Panc1 (cell line): ENCODE measurements around the gene MAPKBP1. TPM values are rescaled to one million over a fixed set of nuclear protein-coding genes. Genes with fewer than 3 reads are reported as not detected.

ENCODE experiments used
- ATAC-seq: fragments of 200-7000 bp; cut with Tn5 transposase; 2 replicates; pipeline ENCODE4 v1.9.1; 2020; ENCODE audit warnings: mild to moderate bottlenecking, moderate library complexity
- BruUV-seq: library from RNA; stranded (reverse); fragments of 400-500 nt; replicated peaks from 2 replicates; lab custom pipeline; 2021; lab: Mats Ljungman, UMichigan
- CTCF ChIA-PET: fragments of 300-600 bp; sonication (Branson Sonifier 250); formaldehyde crosslinking; loops from one replicate; lab custom pipeline; 2022; ENCODE audit warnings: antibody characterized with exemption; lab: Charles Lee
- POLR2A ChIA-PET: fragments of 300-600 bp; sonication (Branson Sonifier 250); formaldehyde crosslinking; loops from one replicate; lab custom pipeline; 2022; ENCODE audit warnings: antibody characterized with exemption; lab: Charles Lee
- DNase-seq: peaks from one replicate; pipeline ENCODE4 v3.0.0-alpha.2; 2010; ENCODE audit warnings: low read depth, low spot score
- H3K27ac ChIP-seq: 2 replicates; pipeline ENCODE4 v1.5.1; 2011; ENCODE audit warnings: mild to moderate bottlenecking, low read length, inconsistent platforms
- H3K27me3 ChIP-seq: fragments of 200-500 bp; sonication (Bioruptor generic); 2 replicates; pipeline ENCODE4 v1.6.0; 2014; ENCODE audit warnings: low read length, inconsistent platforms; ENCODE audit not compliant: control insufficient read depth, insufficient read depth
- H3K36me3 ChIP-seq: fragments of 200-500 bp; sonication (Bioruptor generic); 2 replicates; pipeline ENCODE4 v1.5.1; 2014; ENCODE audit warnings: inconsistent platforms, mild to moderate bottlenecking, low read length, moderate library complexity; ENCODE audit not compliant: control insufficient read depth, insufficient read depth
- H3K4me1 ChIP-seq: 2 replicates; pipeline ENCODE4 v1.5.1; 2011; ENCODE audit warnings: inconsistent platforms, mild to moderate bottlenecking, low read length, moderate library complexity; ENCODE audit not compliant: control insufficient read depth, insufficient read depth
- H3K4me3 ChIP-seq, 2 experiments: 2 replicates each; pipeline ENCODE4 v1.5.1; 2011 to 2012; ENCODE audit warnings: low read depth in 2 of 2, low read length in 2 of 2, mild to moderate bottlenecking in 2 of 2, inconsistent platforms in 1 of 2, moderate library complexity in 1 of 2
- H3K9me3 ChIP-seq: fragments of 200-500 bp; sonication (Bioruptor generic); 2 replicates; pipeline ENCODE4 v1.5.1; 2014; ENCODE audit warnings: low read depth, mild to moderate bottlenecking, inconsistent platforms, low read length, moderate library complexity; ENCODE audit not compliant: control insufficient read depth, insufficient read depth
- POLR2AphosphoS5 ChIP-seq: IDR thresholded peaks from 2 replicates; pipeline ENCODE4 v1.6.1; 2012; ENCODE audit warnings: mild to moderate bottlenecking, low read depth, low read length, moderate library complexity
- SIN3A ChIP-seq: IDR thresholded peaks from 2 replicates; pipeline ENCODE4 v1.6.1; 2012; ENCODE audit warnings: low read depth, mild to moderate bottlenecking, low read length, moderate library complexity, borderline replicate concordance; ENCODE audit not compliant: insufficient read depth
- TCF7L2 ChIP-seq: IDR thresholded peaks from 2 replicates; pipeline ENCODE4 v1.6.1; 2011; ENCODE audit warnings: mild to moderate bottlenecking, low read depth, low read length, inconsistent platforms
- in situ Hi-C: cut with HindIII; loops from 2 replicates; pipeline ENCODE4 v1.10.0; 2016; ENCODE audit warnings: low sequenced_read_pairs, low pct_unique_long_range_greater_than_20kb
- intact Hi-C: fragments of 100-400 bp; cut with micrococcal nuclease; formaldehyde crosslinking; loops from one replicate; pipeline ENCODE4 v1.10.0; 2022; ENCODE audit not compliant: unreplicated experiment
- microRNA-seq: library from miRNA; unstranded; fragments of <30 nt; microRNA quantifications from one replicate; pipeline ENCODE4 v1.1.0, GENCODE V29; 2020; ENCODE audit not compliant: unreplicated experiment
- total RNA-seq: library from RNA; stranded (reverse); gene quantifications from one replicate; pipeline ENCODE4 v1.2.1, GENCODE V29; 2021; ENCODE audit not compliant: unreplicated experiment
- TF ChIP-seq, protein P1 (sequence below), 2 experiments: IDR thresholded peaks; 2 replicates each; pipeline ENCODE4 v1.6.1; 2011 to 2012; ENCODE audit warnings: low read depth in 2 of 2, control low read depth in 1 of 2, low read length in 1 of 2, mild to moderate bottlenecking in 1 of 2, moderate library complexity in 1 of 2; ENCODE audit not compliant: insufficient read depth in 1 of 2
- TF ChIP-seq, protein P2 (sequence below): fragments of 450-650 bp; IDR thresholded peaks from 2 replicates; pipeline ENCODE4 v1.5.1; 2017; ENCODE audit warnings: mild to moderate bottlenecking

The MAPKBP1 gene
- total RNA-seq, 1 experiment from 2014 or later, result 38.4 TPM

DNA sequence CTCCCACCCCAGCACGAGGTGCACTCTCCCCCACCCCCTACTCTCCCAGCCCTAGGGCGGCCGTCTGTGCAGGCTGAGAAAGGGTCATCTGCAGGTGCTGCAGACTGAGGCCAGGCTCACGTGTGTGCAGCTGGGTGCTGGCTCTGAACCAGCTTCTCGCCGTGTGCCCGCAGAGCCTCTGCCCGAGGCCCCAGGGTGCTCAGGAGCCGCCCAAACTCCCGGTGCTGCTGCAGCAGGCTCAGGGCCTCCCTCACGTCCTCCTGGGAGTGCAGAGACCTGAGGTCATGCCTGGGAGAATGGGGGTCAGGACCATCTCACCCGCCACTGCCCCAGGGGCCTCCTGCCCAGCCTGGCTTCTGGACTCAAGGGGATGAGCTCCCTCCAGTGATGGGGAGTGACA is 102.4 kb downstream of the MAPKBP1 start:
- TF ChIP-seq POLR2AphosphoS5, result no peak
- no peak for TF ChIP-seq SIN3A
- no peak for TF ChIP-seq TCF7L2
- TF ChIP-seq, protein P1, sequence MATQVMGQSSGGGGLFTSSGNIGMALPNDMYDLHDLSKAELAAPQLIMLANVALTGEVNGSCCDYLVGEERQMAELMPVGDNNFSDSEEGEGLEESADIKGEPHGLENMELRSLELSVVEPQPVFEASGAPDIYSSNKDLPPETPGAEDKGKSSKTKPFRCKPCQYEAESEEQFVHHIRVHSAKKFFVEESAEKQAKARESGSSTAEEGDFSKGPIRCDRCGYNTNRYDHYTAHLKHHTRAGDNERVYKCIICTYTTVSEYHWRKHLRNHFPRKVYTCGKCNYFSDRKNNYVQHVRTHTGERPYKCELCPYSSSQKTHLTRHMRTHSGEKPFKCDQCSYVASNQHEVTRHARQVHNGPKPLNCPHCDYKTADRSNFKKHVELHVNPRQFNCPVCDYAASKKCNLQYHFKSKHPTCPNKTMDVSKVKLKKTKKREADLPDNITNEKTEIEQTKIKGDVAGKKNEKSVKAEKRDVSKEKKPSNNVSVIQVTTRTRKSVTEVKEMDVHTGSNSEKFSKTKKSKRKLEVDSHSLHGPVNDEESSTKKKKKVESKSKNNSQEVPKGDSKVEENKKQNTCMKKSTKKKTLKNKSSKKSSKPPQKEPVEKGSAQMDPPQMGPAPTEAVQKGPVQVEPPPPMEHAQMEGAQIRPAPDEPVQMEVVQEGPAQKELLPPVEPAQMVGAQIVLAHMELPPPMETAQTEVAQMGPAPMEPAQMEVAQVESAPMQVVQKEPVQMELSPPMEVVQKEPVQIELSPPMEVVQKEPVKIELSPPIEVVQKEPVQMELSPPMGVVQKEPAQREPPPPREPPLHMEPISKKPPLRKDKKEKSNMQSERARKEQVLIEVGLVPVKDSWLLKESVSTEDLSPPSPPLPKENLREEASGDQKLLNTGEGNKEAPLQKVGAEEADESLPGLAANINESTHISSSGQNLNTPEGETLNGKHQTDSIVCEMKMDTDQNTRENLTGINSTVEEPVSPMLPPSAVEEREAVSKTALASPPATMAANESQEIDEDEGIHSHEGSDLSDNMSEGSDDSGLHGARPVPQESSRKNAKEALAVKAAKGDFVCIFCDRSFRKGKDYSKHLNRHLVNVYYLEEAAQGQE (IDR thresholded peaks at IDR 0.05; ENCODE audit: insufficient read depth in 1 of 2, low read depth in 2 of 2, low read length in 1 of 2), result no peak
- TF ChIP-seq, protein P2, sequence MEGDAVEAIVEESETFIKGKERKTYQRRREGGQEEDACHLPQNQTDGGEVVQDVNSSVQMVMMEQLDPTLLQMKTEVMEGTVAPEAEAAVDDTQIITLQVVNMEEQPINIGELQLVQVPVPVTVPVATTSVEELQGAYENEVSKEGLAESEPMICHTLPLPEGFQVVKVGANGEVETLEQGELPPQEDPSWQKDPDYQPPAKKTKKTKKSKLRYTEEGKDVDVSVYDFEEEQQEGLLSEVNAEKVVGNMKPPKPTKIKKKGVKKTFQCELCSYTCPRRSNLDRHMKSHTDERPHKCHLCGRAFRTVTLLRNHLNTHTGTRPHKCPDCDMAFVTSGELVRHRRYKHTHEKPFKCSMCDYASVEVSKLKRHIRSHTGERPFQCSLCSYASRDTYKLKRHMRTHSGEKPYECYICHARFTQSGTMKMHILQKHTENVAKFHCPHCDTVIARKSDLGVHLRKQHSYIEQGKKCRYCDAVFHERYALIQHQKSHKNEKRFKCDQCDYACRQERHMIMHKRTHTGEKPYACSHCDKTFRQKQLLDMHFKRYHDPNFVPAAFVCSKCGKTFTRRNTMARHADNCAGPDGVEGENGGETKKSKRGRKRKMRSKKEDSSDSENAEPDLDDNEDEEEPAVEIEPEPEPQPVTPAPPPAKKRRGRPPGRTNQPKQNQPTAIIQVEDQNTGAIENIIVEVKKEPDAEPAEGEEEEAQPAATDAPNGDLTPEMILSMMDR, result no peak
- H3K4me3 ChIP-seq, result no peak overlapping the region
- no peaks in the 10 kb centered on the region for H3K36me3 ChIP-seq
- no peak for ATAC-seq
- no peaks in the 10 kb centered on the region for H3K4me1 ChIP-seq
- no peak overlapping the region for H3K27ac ChIP-seq
- ChIA-PET POLR2A (no interaction called here), CTCF (interaction anchor here (0.6 to 1.4 kb wide), 2 partner anchors 28 to 438 kb away, joined by 3 to 5 read pairs; no protein-coding TSS in a partner anchor)
- H3K9me3 ChIP-seq, result no peaks in the 10 kb centered on the region
- in situ Hi-C loops (no loop called here), intact Hi-C loops (no loop called here)
- no peaks in the 10 kb centered on the region for H3K27me3 ChIP-seq
- no peak for DNase-seq
- no TSS peak for BruUV-seq

Small RNA genes lying within 50 kb of the gene (microRNA-seq; reads per million reads assigned to microRNA genes)
- gene MIR4310, result not detected

Other genes starting within 250 kb of the MAPKBP1 start
- 53.5 TPM for gene RPAP1, start 230.2 kb upstream of the MAPKBP1 start, total RNA-seq
- gene TYRO3, start 215.3 kb upstream of the MAPKBP1 start, total RNA-seq, result 41.7 TPM
- 43.6 TPM for gene MGA, start 114.1 kb upstream of the MAPKBP1 start, total RNA-seq
- gene JMJD7, start 53.6 kb downstream of the MAPKBP1 start, total RNA-seq, result 13.2 TPM
- 4.7 TPM for gene PLA2G4B, start 64.4 kb downstream of the MAPKBP1 start, total RNA-seq
- 2.1 TPM for gene SPTBN5, start 119.6 kb downstream of the MAPKBP1 start, total RNA-seq
- gene EHD4, start 198.1 kb downstream of the MAPKBP1 start, total RNA-seq, result 43.2 TPM
- gene PLA2G4E, start 246.6 kb downstream of the MAPKBP1 start, total RNA-seq, result not detected